NCI-H128 (cell line): Measurements from ENCODE around the gene SLC36A1.
"Not testable (repeated sequence)": the region's sequence is repeated elsewhere in the genome, so short reads cannot be mapped to it uniquely, and the experiment has no call there.

Source experiments
- DNase-seq: peaks from one replicate; lab custom pipeline; 2025; ENCODE audit not compliant: unreplicated experiment; lab: John Stamatoyannopoulos, UW

SLC36A1 gene

GRCh38 chr5:151447174-151448037 is at the start of gene SLC36A1:
Gene SLC36A1, plus strand, starts transcription at chr5:151447603. Its CDS starts 11,190 bp downstream, at chr5:151458793.
- peak; percentile 82 for DNase-seq

GRCh38 chr5:151405334-151406160 is 41.9 kb upstream of the SLC36A1 start:
- DNase-seq: no peak

- DNase-seq: no peak
These were observed 41.0 kb upstream of the SLC36A1 start for GRCh38 chr5:151406322-151406947.

- no peak for DNase-seq
These were observed 38.7 kb upstream of the SLC36A1 start for GRCh38 chr5:151408591-151409230.

- DNase-seq: no peak
These were observed 33.6 kb upstream of the SLC36A1 start for GRCh38 chr5:151413800-151414199.

- no peak for DNase-seq
These were observed 32.9 kb upstream of the SLC36A1 start for GRCh38 chr5:151414536-151414935.

GRCh38 chr5:151417712-151418111 is 29.7 kb upstream of the SLC36A1 start:
- DNase-seq: no peak

GRCh38 chr5:151420127-151420526 is 27.3 kb upstream of the SLC36A1 start:
- DNase-seq: no peak

GRCh38 chr5:151424892-151425523 is 22.4 kb upstream of the SLC36A1 start:
- no peak for DNase-seq

GRCh38 chr5:151426347-151426746 is 21.1 kb upstream of the SLC36A1 start:
- not testable (repeated sequence) for DNase-seq

- no peak for DNase-seq
These were observed 20.1 kb upstream of the SLC36A1 start for GRCh38 chr5:151427258-151427657.

GRCh38 chr5:151430731-151431130 is 16.7 kb upstream of the SLC36A1 start:
- DNase-seq: no peak

GRCh38 chr5:151431666-151432065 is 15.7 kb upstream of the SLC36A1 start:
- DNase-seq: no peak

GRCh38 chr5:151432210-151432609 is 15.2 kb upstream of the SLC36A1 start:
- no peak for DNase-seq

GRCh38 chr5:151434570-151435237 is 12.7 kb upstream of the SLC36A1 start:
- no peak for DNase-seq

GRCh38 chr5:151448038-151448985 is 909 bp downstream of the SLC36A1 start:
- no peak for DNase-seq

- DNase-seq: no peak
These were observed 1.9 kb downstream of the SLC36A1 start for GRCh38 chr5:151449297-151449696.

- no peak for DNase-seq
These were observed 2.4 kb downstream of the SLC36A1 start for GRCh38 chr5:151449839-151450238.

GRCh38 chr5:151450605-151451004 is 3.2 kb downstream of the SLC36A1 start:
- DNase-seq: no peak
